OCI-LY3 (cell line): Measurements from ENCODE around the gene SCN8A.

Experiments
- CTCF ChIP-seq: fragments of 200-600, 300-600 bp; sonication (generic); IDR thresholded peaks from 2 replicates; pipeline ENCODE4 v1.5.1; 2014; ENCODE audit warnings: antibody characterized with exemption, low read length, low read depth
- EZH2phosphoT487 ChIP-seq: fragments of 200-600 bp; shearing (Covaris generic); IDR thresholded peaks from 2 replicates; pipeline ENCODE4 v1.6.1; 2018; ENCODE audit warnings: antibody characterized with exemption, mixed run types, low read depth

- TF ChIP-seq CTCF (no peak), EZH2phosphoT487 (no peak)
Measured at GRCh38 chr12:51579321-51579850, 11.6 kb upstream of the SCN8A start.
